Measurements from ENCODE around the gene PDE6B. TPM values are rescaled to one million over a fixed set of nuclear protein-coding genes. Genes with fewer than 3 reads are reported as not detected.

The PDE6B gene
- total RNA-seq, 4 donors from 2014 or later, result 0.98 to 1.3 TPM; not detected in 2

- 82 to 83% methylated on average over 24 of the region's 24 CpGs for WGBS, 2 donors
- TF ChIP-seq CTCF (IDR thresholded peaks at IDR 0.05), result no peak
- no peaks in the 10 kb centered on the region for H3K4me1 ChIP-seq
- no peaks in the 10 kb centered on the region for H3K27me3 ChIP-seq
- no peaks in the 10 kb centered on the region for H3K36me3 ChIP-seq
- H3K9me3 ChIP-seq, result no peaks in the 10 kb centered on the region
- H3K27ac ChIP-seq, result no peak overlapping the region
- no peak overlapping the region for H3K4me3 ChIP-seq
- DNase-seq (ENCODE audit: low spot score in 2 of 2), result no peak
Measured at GRCh38 chr4:601612-602558, 23.5 kb upstream of the PDE6B start.

GRCh38 chr4:602559-602942, 22.8 kb upstream of the PDE6B start:
- no peak for DNase-seq (ENCODE audit: low spot score in 2 of 2)
- WGBS, 2 donors, result 15 to 31% methylated on average over 5 to 8 of the region's 8 CpGs
- no peaks in the 10 kb centered on the region for H3K27me3 ChIP-seq
- H3K4me1 ChIP-seq, result no peaks in the 10 kb centered on the region
- no peaks in the 10 kb centered on the region for H3K36me3 ChIP-seq
- no peak overlapping the region for H3K4me3 ChIP-seq
- H3K9me3 ChIP-seq, result no peaks in the 10 kb centered on the region
- no peak overlapping the region for H3K27ac ChIP-seq
- TF ChIP-seq CTCF (IDR thresholded peaks at IDR 0.05) (peak in 2 of 5 experiments; percentile 18 to 20), EP300 (IDR thresholded peaks at IDR 0.05) (no peak), POLR2A (IDR thresholded peaks at IDR 0.05) (no peak)

- WGBS, 2 donors, result 55 to 61% methylated on average over 3 of the region's 3 CpGs
- TF ChIP-seq CTCF (IDR thresholded peaks at IDR 0.05) (no peak), EP300 (IDR thresholded peaks at IDR 0.05) (no peak), POLR2A (IDR thresholded peaks at IDR 0.05) (no peak)
- H3K4me1 ChIP-seq, result no peaks in the 10 kb centered on the region
- no peak overlapping the region for H3K4me3 ChIP-seq
- no peak for DNase-seq (ENCODE audit: low spot score in 2 of 2)
- no peak overlapping the region for H3K27ac ChIP-seq
- no peaks in the 10 kb centered on the region for H3K27me3 ChIP-seq
- H3K36me3 ChIP-seq, result no peaks in the 10 kb centered on the region
- no peaks in the 10 kb centered on the region for H3K9me3 ChIP-seq
Measured at GRCh38 chr4:604131-604530, 21.2 kb upstream of the PDE6B start.

- no peaks in the 10 kb centered on the region for H3K27me3 ChIP-seq
- no peaks in the 10 kb centered on the region for H3K4me1 ChIP-seq
Measured at GRCh38 chr4:605702-606425, 19.5 kb upstream of the PDE6B start.

More at GRCh38 chr4:605702-606425, 19.5 kb upstream of the PDE6B start:
- Histone ChIP-seq H3K9me3 (peaks cover 0 to 6% (median 0%) of the 10 kb centered on the region in 4 donors), H3K27ac (no peak overlapping the region), H3K36me3 (no peaks in the 10 kb centered on the region), H3K4me3 (no peak overlapping the region)
- no peak for TF ChIP-seq CTCF (IDR thresholded peaks at IDR 0.05)
- TF ChIP-seq EP300 (IDR thresholded peaks at IDR 0.05), result no peak
- DNase-seq (ENCODE audit: low spot score in 2 of 2), result no peak
- WGBS, 2 donors, result 86 to 90% methylated on average over 17 of the region's 17 CpGs
